Activated CD4-positive, alpha-beta T cell treated with anti-CD3 and anti-CD28 coated beads, Interleukin-2, amount 50 U/mL, for 16 hours (primary cell): ENCODE measurements around the gene BCAP31.
"Not testable (repeated sequence)": the region's sequence is repeated elsewhere in the genome, so short reads cannot be mapped to it uniquely, and the experiment has no call there.

ENCODE experiments used
- DNase-seq: peaks from one replicate; pipeline ENCODE4 v3.0.0-alpha.2; 2020

BCAP31 gene

GRCh38 chrX:153707406-153707805 is 16.8 kb downstream of the BCAP31 start:
- DNase-seq, result no peak

- no peak for DNase-seq
Measured at GRCh38 chrX:153706799-153707198, 17.4 kb downstream of the BCAP31 start.

- DNase-seq, result not testable (repeated sequence)
Measured at GRCh38 chrX:153705403-153706060, 18.7 kb downstream of the BCAP31 start.

- not testable (repeated sequence) for DNase-seq
Measured at GRCh38 chrX:153704631-153705402, 19.4 kb downstream of the BCAP31 start.

- DNase-seq, result no peak
Measured at GRCh38 chrX:153704021-153704526, 20.1 kb downstream of the BCAP31 start.

- no peak for DNase-seq
Measured at GRCh38 chrX:153703036-153703370, 21.2 kb downstream of the BCAP31 start.

- no peak for DNase-seq
Measured at GRCh38 chrX:153702336-153703035, 21.7 kb downstream of the BCAP31 start.

GRCh38 chrX:153701706-153702105 is 22.5 kb downstream of the BCAP31 start:
- no peak for DNase-seq

- no peak for DNase-seq
Measured at GRCh38 chrX:153700967-153701366, 23.2 kb downstream of the BCAP31 start.

- DNase-seq, result no peak
Measured at GRCh38 chrX:153700376-153700945, 23.7 kb downstream of the BCAP31 start.

- DNase-seq, result not testable (repeated sequence)
Measured at GRCh38 chrX:153699784-153700371, 24.3 kb downstream of the BCAP31 start.

- DNase-seq, result not testable (repeated sequence)
Measured at GRCh38 chrX:153699210-153699783, 24.9 kb downstream of the BCAP31 start.

GRCh38 chrX:153697924-153698865 is 26.0 kb downstream of the BCAP31 start:
- no peak for DNase-seq

GRCh38 chrX:153696986-153697722 is 27.0 kb downstream of the BCAP31 start:
- DNase-seq, result not testable (repeated sequence)

GRCh38 chrX:153696538-153696937 is 27.6 kb downstream of the BCAP31 start:
- not testable (repeated sequence) for DNase-seq

- DNase-seq, result no peak
Measured at GRCh38 chrX:153696100-153696499, 28.1 kb downstream of the BCAP31 start.

GRCh38 chrX:153694687-153695270 is 29.4 kb downstream of the BCAP31 start:
- no peak for DNase-seq

GRCh38 chrX:153694256-153694655 is 29.9 kb downstream of the BCAP31 start:
- not testable (repeated sequence) for DNase-seq

GRCh38 chrX:153693216-153694086 is 30.7 kb downstream of the BCAP31 start:
- no peak for DNase-seq
